GM23338 (cell line): ENCODE measurements around the gene MROH7. TPM values are rescaled to one million over a fixed set of nuclear protein-coding genes. Genes with fewer than 3 reads are reported as not detected.

Experiments used
- ATAC-seq: fragments of 200-7000 bp; cut with Tn5 transposase; 3 replicates; pipeline ENCODE4 v1.9.1; 2020
- DNase-seq: peaks from one replicate; pipeline ENCODE4 v3.0.0-alpha.2; 2015; ENCODE audit warnings: low spot score
- H2AFZ ChIP-seq: fragments of 200-600 bp; sonication (generic); 2 replicates; pipeline ENCODE4 v1.8.0; 2016; ENCODE audit warnings: antibody characterized with exemption, mild to moderate bottlenecking, moderate library complexity
- H3F3A ChIP-seq: fragments of 200-600 bp; sonication (generic); replicated peaks from 2 replicates; pipeline ENCODE4 v1.8.0; 2017; ENCODE audit warnings: antibody characterized with exemption, mixed run types, low read depth
- H3K27ac ChIP-seq: fragments of 200-600 bp; sonication (generic); 2 replicates; pipeline ENCODE4 v1.6.1; 2016; ENCODE audit warnings: low read depth
- H3K27me3 ChIP-seq: fragments of 200-600 bp; sonication (generic); 2 replicates; pipeline ENCODE4 v1.8.0; 2016; ENCODE audit warnings: mild to moderate bottlenecking, mixed run types, moderate library complexity; ENCODE audit not compliant: insufficient read depth
- H3K36me3 ChIP-seq: fragments of 200-600 bp; sonication (generic); 2 replicates; pipeline ENCODE4 v1.8.0; 2016; ENCODE audit warnings: mild to moderate bottlenecking; ENCODE audit not compliant: insufficient read depth
- H3K4me1 ChIP-seq: fragments of 200-600 bp; sonication (generic); 2 replicates; pipeline ENCODE4 v1.8.0; 2016; ENCODE audit warnings: mild to moderate bottlenecking, moderate library complexity; ENCODE audit not compliant: insufficient read depth
- H3K4me2 ChIP-seq: fragments of 200-600 bp; sonication (generic); 2 replicates; pipeline ENCODE4 v1.7.1; 2017; ENCODE audit warnings: mixed run types
- H3K4me3 ChIP-seq: fragments of 200-600 bp; sonication (generic); 2 replicates; pipeline ENCODE4 v1.6.1; 2016; ENCODE audit warnings: mixed run types
- H3K79me2 ChIP-seq: fragments of 200-600 bp; sonication (generic); replicated peaks from 2 replicates; pipeline ENCODE4 v1.8.0; 2017; ENCODE audit warnings: mild to moderate bottlenecking; ENCODE audit not compliant: insufficient read depth
- H3K9me2 ChIP-seq: fragments of 200-600 bp; sonication (generic); 2 replicates; pipeline ENCODE4 v1.8.0; 2017; ENCODE audit not compliant: insufficient read depth
- H4K20me1 ChIP-seq: fragments of 200-600 bp; sonication (generic); replicated peaks from 2 replicates; pipeline ENCODE4 v1.8.0; 2017; ENCODE audit warnings: mild to moderate bottlenecking; ENCODE audit not compliant: insufficient read depth
- H3K27ac Mint-ChIP-seq: 2 replicates; pipeline ENCODE4 v1.8.0; 2020; ENCODE audit warnings: inconsistent platforms, mild to moderate bottlenecking, moderate library complexity, mixed read lengths
- H3K27me3 Mint-ChIP-seq: 3 replicates; pipeline ENCODE4 v1.8.0; 2022; ENCODE audit warnings: low read depth, mild to moderate bottlenecking, moderate library complexity, mixed read lengths, inconsistent platforms; ENCODE audit not compliant: insufficient read depth, poor library complexity
- H3K36me3 Mint-ChIP-seq: 3 replicates; pipeline ENCODE4 v1.8.0; 2021; ENCODE audit warnings: low read depth, mild to moderate bottlenecking, inconsistent platforms, moderate library complexity, mixed read lengths
- H3K4me1 Mint-ChIP-seq: 3 replicates; pipeline ENCODE4 v1.8.0; 2020; ENCODE audit warnings: mild to moderate bottlenecking, inconsistent platforms, mixed read lengths
- H3K4me3 Mint-ChIP-seq: 3 replicates; pipeline ENCODE4 v1.8.0; 2021; ENCODE audit warnings: moderate library complexity, mild to moderate bottlenecking, inconsistent platforms, mixed read lengths
- H3K9me3 Mint-ChIP-seq: 3 replicates; pipeline ENCODE4 v1.8.0; 2020; ENCODE audit warnings: moderate library complexity, mild to moderate bottlenecking, inconsistent platforms, mixed read lengths
- CTCF ChIP-seq, 2 experiments: fragments of 200-600 bp in 1 of 2; sonication (generic) in 1 of 2; conservative IDR thresholded peaks; 2 replicates each; pipeline versions ENCODE4 v1.5.1 to v1.6.1; 2016 to 2017; ENCODE audit warnings: antibody characterized with exemption in 2 of 2, low read depth in 2 of 2, mild to moderate bottlenecking in 2 of 2, moderate library complexity in 1 of 2
- EZH2 ChIP-seq: fragments of 200-600 bp; sonication (generic); IDR thresholded peaks from one replicate; pipeline ENCODE4 v1.8.0; 2017; ENCODE audit warnings: antibody characterized with exemption, mild to moderate bottlenecking, low read depth; ENCODE audit not compliant: unreplicated experiment
- EZH2phosphoT487 ChIP-seq: fragments of 200-600 bp; sonication (generic); IDR thresholded peaks from one replicate; pipeline ENCODE4 v1.8.1; 2018; ENCODE audit warnings: antibody characterized with exemption; ENCODE audit not compliant: unreplicated experiment
- JUNB ChIP-seq: IDR thresholded peaks from one replicate; pipeline ENCODE4 v1.6.1; 2016; ENCODE audit warnings: antibody characterized with exemption; ENCODE audit not compliant: unreplicated experiment
- NANOG ChIP-seq: IDR thresholded peaks from 2 replicates; pipeline ENCODE4 v1.6.1; 2016; ENCODE audit warnings: antibody characterized with exemption, borderline replicate concordance
- POLR2AphosphoS5 ChIP-seq: IDR thresholded peaks from 2 replicates; pipeline ENCODE4 v1.6.1; 2016; ENCODE audit warnings: antibody characterized with exemption, low read depth
- REST ChIP-seq: IDR thresholded peaks from one replicate; pipeline ENCODE4 v1.6.1; 2018; ENCODE audit warnings: antibody characterized with exemption; ENCODE audit not compliant: unreplicated experiment
- ZNF114 ChIP-seq: fragments of 250-450 bp; sonication (Bioruptor Pico); IDR thresholded peaks from 2 replicates; pipeline ENCODE4 v1.5.0; 2020; ENCODE audit warnings: mild to moderate bottlenecking, moderate library complexity
- ZNF331 ChIP-seq: fragments of 250-450 bp; sonication (Bioruptor Pico); IDR thresholded peaks from 2 replicates; pipeline ENCODE4 v1.5.0; 2020; ENCODE audit warnings: low read depth, mild to moderate bottlenecking, moderate library complexity
- polyA plus RNA-seq: library from polyadenylated mRNA; unstranded; fragments of >200 nt; fragmentation: Nextera tagmentation; extraction: Ambion mirVana; gene quantifications from 2 replicates; pipeline ENCODE4 v1.2.1, GENCODE V29; 2016
- total RNA-seq: library from RNA; depleted of rRNA; stranded (reverse); fragments of >200 nt; shearing (Covaris generic); gene quantifications from 2 replicates; pipeline ENCODE4 v1.2.3, GENCODE V29; 2014

The MROH7 gene
- total and polyA plus RNA-seq, 2 experiments from 2014 or later, result 0.17 TPM; not detected in 1

GRCh38 chr1:54593571-54594160 is 47.9 kb upstream of the MROH7 start (continued):
- TF ChIP-seq REST (no peak), JUNB (no peak), ZNF331 (CRISPR knock-in tag) (no peak), POLR2AphosphoS5 (no peak), EZH2 (no peak), EZH2phosphoT487 (no peak), CTCF (conservative IDR thresholded peaks at IDR 0.05; ENCODE audit: low read depth in 2 of 2) (no peak), NANOG (no peak)

GRCh38 chr1:54594463-54594862 is 47.1 kb upstream of the MROH7 start:
- Mint-ChIP-seq H3K4me3 (no peak overlapping the region), H3K36me3 (no peaks in the 10 kb centered on the region; the same call in 2 of the 3 replicates), H3K4me1 (peaks cover 15% of the 10 kb centered on the region), H3K9me3 (no peaks in the 10 kb centered on the region), H3K27me3 (peaks cover 9% of the 10 kb centered on the region), H3K27ac (no peak overlapping the region)
- Histone ChIP-seq H4K20me1 (no peaks in the 10 kb centered on the region), H3K4me2 (no peak overlapping the region), H3K4me1 (peaks cover 12% of the 10 kb centered on the region; the same call in 1 of the 2 replicates), H3F3A (no peaks in the 10 kb centered on the region), H3K9me2 (no peaks in the 10 kb centered on the region), H2AFZ (no peak overlapping the region), H3K79me2 (no peaks in the 10 kb centered on the region), H3K4me3 (no peak overlapping the region), H3K27ac (no peak overlapping the region), H3K36me3 (no peaks in the 10 kb centered on the region), H3K27me3 (no peaks in the 10 kb centered on the region)
- no peak for DNase-seq
- TF ChIP-seq EZH2 (no peak), REST (no peak), ZNF331 (CRISPR knock-in tag) (no peak), ZNF114 (CRISPR knock-in tag) (no peak), JUNB (no peak)
- ATAC-seq, result no peak
